ENCODE measurements around the gene CNPY4.
A peak's percentile ranks its signal among the peaks of the same experiment; 100 is the strongest.

CNPY4 gene

DNA sequence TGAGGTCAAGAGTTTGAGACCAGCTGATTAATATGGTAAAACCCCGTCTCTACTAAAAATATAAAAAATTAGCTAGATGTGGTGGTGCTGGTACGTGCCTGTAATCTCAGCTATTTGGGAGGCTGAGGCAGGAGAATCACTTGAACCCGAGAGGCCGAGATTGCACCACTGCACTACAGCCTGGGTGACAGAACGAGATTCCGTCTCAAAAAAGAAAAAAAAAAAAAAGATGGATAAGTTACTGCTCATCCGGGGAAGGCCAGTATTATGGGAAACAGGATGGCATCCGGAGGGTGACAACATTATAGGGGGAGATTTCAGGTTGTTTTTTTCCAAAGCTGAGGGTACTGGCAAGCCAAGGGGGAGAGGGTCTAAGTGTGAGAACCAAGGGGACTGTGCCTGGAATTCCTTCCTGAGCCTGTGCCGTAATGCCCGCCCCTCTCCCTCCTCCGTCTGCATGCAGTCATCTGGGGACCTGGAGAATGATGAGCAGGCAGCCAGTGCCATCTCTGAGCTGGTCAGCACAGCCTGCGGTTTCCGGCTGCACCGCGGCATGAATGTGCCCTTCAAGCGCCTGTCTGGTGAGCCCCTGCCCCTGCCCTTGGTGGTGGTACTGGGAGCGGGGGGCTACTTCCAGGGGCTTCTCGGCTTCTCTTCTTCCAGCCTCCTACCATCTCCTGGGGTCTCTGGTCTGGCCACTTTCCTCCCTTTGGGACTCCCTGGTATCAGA is 33.7 kb downstream of the CNPY4 start:
- H3K9me3 Mint-ChIP-seq = no peaks in the 10 kb centered on the region
- no peak for DNase-seq
- no peak overlapping the region for H3K4me3 Mint-ChIP-seq
- TF ChIP-seq, protein P1, sequence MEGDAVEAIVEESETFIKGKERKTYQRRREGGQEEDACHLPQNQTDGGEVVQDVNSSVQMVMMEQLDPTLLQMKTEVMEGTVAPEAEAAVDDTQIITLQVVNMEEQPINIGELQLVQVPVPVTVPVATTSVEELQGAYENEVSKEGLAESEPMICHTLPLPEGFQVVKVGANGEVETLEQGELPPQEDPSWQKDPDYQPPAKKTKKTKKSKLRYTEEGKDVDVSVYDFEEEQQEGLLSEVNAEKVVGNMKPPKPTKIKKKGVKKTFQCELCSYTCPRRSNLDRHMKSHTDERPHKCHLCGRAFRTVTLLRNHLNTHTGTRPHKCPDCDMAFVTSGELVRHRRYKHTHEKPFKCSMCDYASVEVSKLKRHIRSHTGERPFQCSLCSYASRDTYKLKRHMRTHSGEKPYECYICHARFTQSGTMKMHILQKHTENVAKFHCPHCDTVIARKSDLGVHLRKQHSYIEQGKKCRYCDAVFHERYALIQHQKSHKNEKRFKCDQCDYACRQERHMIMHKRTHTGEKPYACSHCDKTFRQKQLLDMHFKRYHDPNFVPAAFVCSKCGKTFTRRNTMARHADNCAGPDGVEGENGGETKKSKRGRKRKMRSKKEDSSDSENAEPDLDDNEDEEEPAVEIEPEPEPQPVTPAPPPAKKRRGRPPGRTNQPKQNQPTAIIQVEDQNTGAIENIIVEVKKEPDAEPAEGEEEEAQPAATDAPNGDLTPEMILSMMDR (IDR thresholded peaks at IDR 0.05) = no peak
- peaks cover 29% of the 10 kb centered on the region for H3K36me3 Mint-ChIP-seq (ENCODE audit: low read depth)
- H3K27ac Mint-ChIP-seq = peak overlapping the region; percentile 95
- H3K27me3 Mint-ChIP-seq (ENCODE audit: low read depth, poor library complexity) = peaks cover 2% of the 10 kb centered on the region
- peaks cover 60% of the 10 kb centered on the region for H3K4me1 Mint-ChIP-seq

DNA sequence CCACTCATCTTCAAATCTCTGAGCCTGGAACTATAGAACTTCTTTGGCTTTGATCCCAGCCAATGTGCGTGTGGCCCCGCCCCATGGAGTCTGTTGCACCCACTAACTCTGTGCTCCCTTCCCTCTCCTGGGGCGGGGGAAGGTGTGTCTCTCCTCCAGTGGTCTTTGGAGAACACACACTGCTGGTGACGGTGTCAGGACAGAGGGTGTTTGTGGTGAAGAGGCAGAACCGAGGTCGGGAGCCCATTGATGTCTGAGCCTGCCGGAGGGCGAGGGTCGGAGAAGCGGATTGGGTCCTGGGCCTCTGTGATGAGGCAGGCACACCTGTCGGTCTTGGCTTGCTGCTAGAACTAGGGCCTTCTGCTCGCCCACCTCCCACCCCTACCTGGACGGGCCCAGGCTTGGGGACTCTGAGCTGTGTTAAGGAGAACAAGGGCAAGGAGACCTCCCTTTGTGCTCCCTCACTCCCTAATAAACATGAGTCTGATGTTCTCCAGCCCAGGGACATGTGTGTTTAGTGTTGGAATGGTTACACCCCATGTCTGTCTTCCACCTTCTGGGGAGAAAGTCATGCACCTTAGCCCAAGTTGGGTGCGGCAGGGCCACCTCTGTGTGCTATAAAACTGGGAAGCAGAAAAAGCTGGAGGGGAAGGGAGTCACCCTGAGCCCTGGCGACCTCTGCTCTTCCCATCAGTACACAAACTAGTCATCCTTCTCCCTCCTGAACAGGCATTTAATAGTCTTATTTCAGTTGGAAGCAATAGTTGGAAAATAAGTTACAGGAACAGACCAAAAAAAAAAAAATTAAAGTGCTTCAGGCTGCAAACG is 34.5 kb downstream of the CNPY4 start:
- DNase-seq = no peak
- Mint-ChIP-seq H3K9me3 (no peaks in the 10 kb centered on the region), H3K36me3 (ENCODE audit: low read depth) (peaks cover 29% of the 10 kb centered on the region), H3K27ac (peak overlapping the region; percentile 95), H3K4me1 (peaks cover 53% of the 10 kb centered on the region), H3K27me3 (ENCODE audit: low read depth, poor library complexity) (peaks cover 2% of the 10 kb centered on the region), H3K4me3 (no peak overlapping the region)
- TF ChIP-seq, protein P1 (IDR thresholded peaks at IDR 0.05) = no peak

DNA sequence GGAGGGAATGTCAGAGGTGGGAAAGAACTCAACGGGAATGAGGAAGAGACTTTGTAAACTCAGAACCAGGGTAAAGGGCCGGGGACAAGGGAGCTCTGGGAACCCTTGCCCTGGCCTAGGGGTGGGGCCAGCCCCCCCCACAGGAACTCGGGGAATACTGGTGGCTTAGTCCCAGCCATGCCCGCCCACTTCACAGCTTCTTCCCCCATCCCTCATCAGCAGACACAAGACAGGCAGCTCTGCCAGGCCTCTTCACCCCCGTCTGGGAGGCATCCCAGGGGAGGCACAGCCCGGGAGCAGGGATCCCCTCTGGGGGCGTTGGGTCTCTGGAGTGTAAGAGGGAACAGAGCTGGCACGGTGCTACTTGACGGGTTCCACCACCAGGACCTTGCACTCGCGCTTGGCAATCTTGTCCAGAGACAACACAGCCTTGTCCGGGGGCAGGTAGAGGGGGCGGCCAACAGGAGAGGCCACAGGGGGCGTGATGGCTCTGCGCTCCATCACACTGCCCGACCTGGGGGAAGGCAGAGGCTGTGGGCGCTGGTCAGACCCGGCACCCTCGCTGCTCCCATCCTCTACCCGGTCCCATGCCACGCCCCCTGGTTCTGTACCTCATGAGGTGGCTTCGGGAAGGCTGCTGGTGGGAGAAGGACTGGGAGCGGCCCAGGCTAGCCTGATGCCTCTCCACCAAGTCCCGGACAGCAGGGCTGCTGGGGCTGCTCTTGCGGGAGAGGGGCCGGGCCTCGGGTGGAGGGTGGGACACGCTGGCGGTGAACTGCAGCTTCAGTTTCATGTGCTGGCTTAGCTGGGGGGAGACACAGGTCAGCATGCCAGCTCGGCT is 35.4 kb downstream of the CNPY4 start:
- Mint-ChIP-seq H3K27me3 (ENCODE audit: low read depth, poor library complexity) (peaks cover 2% of the 10 kb centered on the region), H3K4me1 (peaks cover 53% of the 10 kb centered on the region), H3K9me3 (no peaks in the 10 kb centered on the region), H3K27ac (no peak overlapping the region), H3K36me3 (ENCODE audit: low read depth) (peaks cover 29% of the 10 kb centered on the region), H3K4me3 (no peak overlapping the region)
- no peak for DNase-seq
- TF ChIP-seq, protein P1 (IDR thresholded peaks at IDR 0.05) = no peak

DNA sequence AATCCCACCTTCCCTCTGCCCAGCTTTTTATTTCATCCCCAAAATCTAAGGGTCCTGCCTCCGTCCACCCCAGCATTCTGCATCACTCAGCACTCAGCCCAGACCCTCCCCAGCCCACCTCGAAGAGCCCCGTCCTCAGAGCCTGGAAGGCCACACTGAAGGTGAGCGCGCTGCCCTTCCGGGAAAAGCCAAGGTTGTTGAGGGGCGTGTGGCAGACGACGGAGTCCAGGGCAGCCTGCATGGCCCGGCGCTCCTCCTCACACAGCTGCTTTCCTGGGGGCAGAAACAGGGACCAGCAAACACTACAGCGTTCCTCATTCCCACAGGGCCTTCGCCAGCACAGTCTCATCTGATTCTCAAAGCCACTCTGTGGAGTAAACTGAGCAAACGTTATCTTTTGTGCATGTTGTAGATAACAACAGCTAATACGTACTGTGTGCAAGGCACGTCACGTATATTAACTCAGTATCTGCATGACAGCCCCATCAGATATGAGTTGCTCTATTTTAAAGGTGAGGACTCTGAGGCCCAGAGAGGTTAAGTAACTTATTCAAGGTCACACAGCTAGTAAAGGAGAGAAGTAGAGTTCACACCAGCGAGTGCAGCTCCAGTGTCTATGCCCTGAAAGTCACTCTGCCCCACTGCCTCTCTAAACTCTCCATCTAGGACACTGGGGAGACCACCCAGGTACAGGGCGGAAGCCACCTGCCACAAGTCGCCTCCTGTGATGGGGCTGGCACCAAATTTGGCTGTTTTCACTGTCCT is 36.3 kb downstream of the CNPY4 start:
- Mint-ChIP-seq H3K4me3 (no peak overlapping the region), H3K27me3 (ENCODE audit: low read depth, poor library complexity) (peaks cover 2% of the 10 kb centered on the region), H3K4me1 (peaks cover 51% of the 10 kb centered on the region), H3K9me3 (no peaks in the 10 kb centered on the region), H3K36me3 (ENCODE audit: low read depth) (peaks cover 21% of the 10 kb centered on the region), H3K27ac (peak overlapping the region; percentile 69)
- no peak for DNase-seq
- TF ChIP-seq, protein P1 (IDR thresholded peaks at IDR 0.05) = no peak

DNA sequence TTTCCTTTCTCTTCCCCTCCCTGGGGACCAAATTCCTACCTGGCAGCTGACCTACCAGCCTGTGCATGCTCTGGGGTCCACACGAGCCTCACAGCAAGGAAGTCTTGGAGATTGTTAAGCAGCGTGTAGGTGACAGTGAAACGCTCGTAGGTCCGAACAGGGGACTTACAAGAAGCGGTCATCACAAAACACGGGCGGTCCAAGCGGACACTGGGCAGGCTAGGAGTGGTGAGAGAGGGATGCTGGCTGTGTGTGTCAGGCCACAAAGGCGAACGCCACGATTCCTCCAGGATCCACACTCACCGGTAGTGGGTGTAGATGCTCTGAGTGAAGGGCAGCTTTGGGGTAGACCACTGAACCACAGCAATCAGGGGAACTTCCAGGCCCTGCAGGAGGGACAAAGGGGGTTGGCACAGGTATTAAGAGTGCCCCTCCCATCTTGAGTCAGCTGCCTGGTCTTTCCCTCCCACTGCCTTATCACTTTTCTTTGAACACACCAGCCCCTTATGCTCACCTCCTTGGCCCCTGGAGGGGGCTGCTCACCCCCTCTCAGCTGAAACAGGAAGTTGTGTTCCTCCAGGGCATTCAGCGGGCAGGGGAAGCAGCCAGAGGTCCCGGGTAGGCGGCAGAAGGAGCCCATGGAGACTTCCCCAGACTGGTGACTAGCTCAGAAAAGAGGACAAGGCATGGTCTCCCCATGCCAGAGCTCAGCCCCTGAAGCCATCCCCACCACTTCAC is 37.1 kb downstream of the CNPY4 start:
- Mint-ChIP-seq H3K27ac (peak overlapping the region; percentile 69), H3K4me1 (peaks cover 52% of the 10 kb centered on the region), H3K27me3 (ENCODE audit: low read depth, poor library complexity) (peaks cover 5% of the 10 kb centered on the region), H3K36me3 (ENCODE audit: low read depth) (peaks cover 20% of the 10 kb centered on the region), H3K4me3 (peak overlapping the region; percentile 86), H3K9me3 (no peaks in the 10 kb centered on the region)
- no peak for DNase-seq
- TF ChIP-seq, protein P1 (IDR thresholded peaks at IDR 0.05) = no peak

Measured in nephron progenitor cell (in vitro differentiated cells).